NCI-H2171 treated with DMSO at 0.1 percent for 48 hours (cell line): Measurements from ENCODE around the gene FES.
"Not testable (repeated sequence)": the region's sequence is repeated elsewhere in the genome, so short reads cannot be mapped to it uniquely, and the experiment has no call there.

Experiments used
- DNase-seq: peaks from one replicate; lab custom pipeline; 2025; lab: John Stamatoyannopoulos, UW

FES gene

DNA sequence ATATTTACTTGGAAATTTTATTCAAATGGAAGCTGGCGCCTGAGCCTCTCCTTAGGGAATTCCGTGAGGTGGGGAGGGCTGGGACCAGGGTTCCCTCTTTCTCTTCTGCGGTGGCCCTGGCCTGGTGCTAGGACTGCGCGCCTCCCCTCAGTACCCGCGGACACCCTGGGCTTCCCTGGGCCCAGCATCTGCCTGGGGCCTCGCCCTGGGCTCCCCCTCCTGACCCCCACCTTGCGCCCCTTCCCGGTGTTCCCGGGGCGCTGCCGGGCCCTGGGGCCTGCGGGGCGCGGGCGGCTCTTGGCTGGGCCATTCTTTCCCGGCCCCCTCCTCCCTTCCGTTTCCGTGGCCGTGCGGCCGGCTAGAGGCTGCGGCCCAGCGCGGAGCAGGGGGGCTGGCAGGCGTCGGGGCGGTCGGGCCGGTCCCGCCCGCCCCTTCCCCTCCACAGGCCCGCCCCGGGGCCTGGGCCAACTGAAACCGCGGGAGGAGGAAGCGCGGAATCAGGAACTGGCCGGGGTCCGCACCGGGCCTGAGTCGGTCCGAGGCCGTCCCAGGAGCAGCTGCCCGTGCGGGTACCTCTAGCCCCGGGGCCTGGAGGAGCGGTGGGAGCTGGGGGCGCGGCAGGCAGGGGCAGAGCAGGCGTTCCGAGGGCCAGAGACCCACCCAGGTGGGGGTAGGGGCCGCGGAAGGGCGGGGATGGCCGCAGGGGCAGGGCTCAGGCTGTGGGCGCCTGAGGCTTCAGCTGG is at the start of gene FES:
Gene FES, plus strand, starts transcription at position 529 of the 743 bp plus-strand sequence. CDS start 542 bp downstream, outside the sequence.
- DNase-seq: no peak

DNA sequence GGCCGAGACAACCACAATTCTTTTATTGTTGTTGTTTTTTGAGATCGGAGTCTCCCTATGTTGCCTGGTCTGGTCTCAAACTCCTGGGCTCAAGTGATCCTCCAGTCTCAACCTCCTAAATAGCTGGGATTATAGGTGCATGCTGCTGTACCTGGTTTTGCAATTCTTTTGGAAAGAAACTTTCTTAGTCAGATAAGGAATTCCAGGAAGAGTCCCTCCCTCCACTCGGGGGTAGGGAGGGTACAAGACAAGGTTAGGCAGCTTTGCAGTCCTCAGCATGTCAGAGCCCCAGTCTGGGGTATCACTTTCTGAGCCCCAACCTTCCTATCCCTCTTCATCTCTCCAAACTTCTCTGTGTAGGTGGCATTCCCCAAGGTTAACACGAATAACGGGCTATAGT is 49.7 kb upstream of the FES start:
- no peak for DNase-seq

DNA sequence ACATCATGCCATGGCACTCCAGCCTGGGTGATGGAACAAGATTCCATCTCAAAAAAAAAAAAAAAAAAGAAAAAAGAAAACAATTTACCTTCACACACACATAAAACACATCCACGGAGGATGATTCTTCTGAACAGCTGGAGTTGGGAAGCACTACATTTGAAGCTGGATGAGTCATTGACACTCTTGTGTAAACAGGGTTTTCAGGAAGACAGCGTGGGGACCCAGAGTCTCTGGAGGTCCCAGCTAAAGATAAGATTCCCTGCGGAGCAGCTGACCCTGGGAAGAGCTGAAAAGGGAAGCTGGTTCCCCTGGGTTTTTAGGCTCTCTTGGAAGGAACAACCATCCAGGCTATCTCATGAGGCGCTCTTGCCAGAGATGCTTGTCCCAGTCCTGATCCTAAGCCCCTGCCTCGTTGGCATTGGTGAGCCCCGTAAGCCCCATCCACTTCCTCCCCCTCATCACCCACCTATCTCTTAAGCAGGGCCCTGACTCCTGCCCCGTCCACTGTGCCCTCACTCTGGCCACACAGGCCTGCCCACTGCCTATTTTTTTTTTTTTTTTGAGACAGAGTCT is 47.9 kb upstream of the FES start:
- DNase-seq: peak; percentile 54

DNA sequence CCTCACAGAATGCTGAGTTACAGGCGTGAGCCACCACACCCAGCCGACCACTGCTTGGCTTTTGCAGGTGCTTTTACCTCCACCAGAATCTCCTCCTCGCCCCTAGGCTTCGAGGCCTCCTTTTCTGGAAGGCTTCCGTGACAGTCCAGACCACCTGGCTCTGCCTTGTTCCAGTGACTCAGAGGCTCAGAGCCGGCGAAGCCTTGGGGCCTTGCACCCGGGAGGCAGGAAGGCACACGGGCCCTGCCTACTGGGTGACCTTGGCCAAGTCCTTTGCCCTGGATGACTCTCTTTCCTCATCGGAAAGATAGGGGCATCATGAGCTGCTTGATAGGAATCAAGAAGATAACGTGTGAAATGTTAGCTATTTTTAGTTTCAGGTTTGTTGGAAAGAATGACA is 47.2 kb upstream of the FES start:
- no peak for DNase-seq

DNA sequence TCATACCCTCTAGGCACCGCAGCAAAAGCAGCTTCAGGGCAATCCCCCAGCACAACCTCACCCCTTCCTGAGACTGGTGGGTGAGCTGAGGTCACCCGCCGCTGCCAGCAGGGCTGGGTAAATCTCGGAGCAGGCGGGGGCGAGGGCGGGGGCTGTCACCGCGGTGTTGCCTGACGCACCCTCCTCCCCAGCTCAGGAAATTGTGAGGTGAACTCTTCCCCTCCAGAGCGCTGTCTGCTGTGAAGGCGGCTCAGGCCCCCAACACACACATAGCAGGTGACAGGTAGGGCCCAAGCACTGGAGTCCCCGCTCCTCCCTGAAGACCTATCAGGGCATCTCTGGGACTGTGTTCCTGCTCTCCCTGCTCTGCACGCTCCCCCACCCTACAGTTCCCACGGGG is 46.2 kb upstream of the FES start:
- no peak for DNase-seq

DNA sequence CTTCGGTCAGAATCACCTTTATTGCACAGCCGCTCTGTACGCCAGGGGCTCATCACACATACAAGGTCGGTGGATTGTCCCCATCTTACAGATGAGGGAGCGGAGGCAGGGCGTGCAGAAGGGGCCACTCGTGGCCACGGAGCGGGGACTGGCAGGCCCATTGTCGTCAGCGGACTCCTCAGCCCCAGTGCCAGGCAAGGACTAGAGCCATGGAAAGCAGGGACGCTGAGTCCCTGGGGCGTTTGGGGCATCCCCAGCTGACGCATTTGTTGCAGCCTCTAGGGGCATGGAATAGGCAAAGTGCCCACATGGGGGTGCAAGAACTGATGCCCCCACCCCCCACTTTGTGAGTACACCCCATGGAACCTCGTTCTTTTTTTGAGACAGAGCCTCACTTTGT is 45.8 kb upstream of the FES start:
- no peak for DNase-seq

DNA sequence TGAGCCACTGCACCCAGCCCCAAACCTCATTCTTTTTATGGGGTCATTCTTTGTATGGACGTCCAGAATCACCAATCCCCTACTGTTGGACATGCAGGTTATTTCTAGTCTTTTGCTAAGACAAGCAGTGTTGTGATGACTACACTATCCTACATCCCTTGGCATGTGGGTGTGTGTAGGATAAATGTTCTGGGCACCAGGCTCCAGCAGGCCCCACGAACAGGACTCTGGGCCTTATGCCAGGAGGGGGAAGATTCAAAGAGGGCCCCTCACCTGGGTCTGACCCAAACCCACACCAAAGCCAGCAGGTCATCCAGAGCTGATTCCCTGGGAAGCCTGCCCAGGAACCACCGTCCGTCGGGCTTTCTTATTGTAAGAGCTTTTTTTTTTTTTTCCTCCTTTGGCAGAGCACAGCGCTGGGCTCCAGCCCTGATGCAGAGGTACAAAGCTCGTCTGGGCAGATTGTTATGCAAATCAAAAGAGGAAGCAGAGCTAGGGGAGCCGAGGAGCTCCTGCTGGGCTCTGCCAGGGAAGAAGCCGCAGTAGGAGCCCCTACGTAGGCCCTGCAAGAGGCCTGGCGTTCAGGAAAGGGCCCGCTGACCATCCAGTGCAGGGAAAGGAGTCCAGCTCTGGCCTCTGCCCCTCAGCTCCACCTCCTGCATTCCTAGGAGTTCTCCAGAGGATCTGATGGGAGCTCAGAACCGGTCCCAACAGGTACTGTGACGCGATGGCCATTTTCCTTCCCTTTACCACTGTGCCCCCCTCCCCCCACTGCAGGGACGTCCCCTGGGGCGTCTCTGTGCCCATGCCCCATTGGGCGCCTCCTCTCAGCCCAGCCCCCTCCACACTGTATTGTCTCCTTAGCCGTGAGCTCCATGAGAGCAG is 44.9 kb upstream of the FES start:
- no peak for DNase-seq

DNA sequence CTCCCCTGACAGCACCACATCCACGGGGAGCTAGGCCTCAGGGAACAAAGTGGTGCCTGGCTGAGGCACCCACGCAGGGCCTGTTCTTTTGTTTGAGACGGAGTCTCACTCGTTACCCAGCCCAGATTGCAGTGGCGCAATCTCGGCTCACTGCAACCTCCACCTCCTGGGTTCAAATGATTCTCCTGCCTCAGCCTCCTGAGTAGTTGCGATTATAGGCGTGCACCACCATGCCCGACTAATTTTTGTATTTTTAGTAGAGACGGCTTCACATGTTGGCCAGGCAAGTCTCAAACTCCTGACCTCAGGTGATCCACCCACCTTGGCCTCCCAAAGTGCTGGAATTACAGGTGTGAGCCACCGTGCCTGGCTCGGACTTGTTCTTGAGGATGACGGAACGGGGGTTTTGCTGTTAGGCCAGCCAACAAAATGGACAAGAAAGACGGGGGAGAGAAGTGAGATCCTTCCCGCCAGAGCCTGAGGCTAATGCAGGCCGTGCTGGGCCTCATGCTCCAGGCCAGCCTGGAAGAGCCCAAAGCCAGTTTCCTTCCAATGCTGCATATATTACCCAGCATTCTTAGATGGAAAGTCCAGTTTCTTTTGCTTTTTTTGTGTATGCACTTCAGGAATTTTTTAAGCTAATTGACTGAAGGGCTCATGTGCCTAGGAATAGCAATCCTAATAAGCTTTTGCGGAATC is 44.0 kb upstream of the FES start:
- DNase-seq: no peak

DNA sequence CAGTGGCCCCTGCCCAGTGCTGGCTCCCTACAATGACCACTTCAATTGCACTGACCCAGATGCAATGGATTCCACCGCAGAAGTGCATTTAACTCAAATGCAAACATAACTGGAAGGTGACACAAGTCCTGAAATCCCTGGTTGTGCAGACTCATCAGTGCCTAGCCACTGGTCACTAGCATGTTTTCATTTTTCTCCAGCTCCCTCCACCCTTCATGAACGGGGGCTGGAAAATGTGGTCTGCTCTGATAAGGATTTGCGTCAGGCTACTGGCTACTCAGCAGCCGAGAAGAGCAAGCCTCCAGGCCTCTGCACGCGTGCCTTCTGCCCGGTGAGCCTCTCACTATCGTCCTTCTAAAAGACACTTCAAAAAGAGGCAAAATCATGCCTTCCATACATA is 43.4 kb upstream of the FES start:
- no peak for DNase-seq

DNA sequence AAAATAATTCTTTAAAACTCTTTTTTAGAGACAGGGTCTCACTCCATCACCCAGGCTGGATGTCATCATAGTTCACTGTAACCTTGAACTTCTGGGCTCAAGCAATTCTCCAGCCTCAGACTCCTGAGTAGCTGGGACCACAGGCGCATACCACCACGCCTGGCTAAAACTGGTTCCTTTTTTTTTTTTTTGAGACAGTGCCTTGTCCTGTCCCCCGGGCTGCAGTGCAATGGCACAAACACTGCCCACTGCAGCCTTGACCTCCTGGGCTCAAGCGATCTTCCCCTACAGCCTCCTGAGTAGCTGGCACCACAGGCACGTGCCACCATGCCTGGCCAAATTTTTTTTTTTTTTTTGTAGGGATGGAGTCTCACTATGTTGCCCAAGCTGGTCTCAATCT is 39.6 kb upstream of the FES start:
- DNase-seq: no peak

DNA sequence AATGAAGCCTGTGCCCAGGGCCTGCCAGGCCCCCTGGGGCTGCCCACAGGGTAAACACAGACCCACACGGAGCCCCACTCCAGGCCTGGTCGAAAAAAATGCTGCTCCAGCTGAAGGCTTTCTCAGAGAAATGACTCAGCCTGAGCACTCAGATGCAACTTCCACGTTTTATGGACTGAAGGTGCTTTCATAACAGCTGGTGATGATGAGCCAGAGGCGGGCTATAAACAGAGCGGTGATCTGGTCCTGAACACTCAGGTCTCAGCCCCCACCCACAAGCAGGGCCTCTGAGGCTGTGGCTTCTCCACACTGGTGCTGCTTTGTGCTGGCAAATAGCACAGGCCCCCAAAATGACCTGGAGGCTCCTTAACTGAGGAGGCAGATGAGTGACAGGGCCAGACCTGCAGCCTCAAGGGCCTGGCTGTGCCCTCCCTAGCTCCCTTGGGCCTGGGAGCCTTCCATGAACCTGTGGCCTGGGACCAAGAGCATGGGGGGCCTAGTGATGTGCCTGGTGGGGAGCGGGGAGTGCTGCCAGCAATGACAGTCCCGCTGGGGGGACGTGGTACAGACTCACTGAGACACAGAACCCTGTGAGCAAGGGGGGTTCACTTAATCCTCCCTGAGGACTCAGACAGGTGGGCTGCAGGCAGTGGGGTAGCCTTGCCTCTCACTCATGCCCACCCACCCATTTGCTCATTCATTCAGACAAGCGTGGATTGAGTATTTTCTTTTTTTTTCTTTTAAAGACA is 38.9 kb upstream of the FES start:
- peak; percentile 28 for DNase-seq

DNA sequence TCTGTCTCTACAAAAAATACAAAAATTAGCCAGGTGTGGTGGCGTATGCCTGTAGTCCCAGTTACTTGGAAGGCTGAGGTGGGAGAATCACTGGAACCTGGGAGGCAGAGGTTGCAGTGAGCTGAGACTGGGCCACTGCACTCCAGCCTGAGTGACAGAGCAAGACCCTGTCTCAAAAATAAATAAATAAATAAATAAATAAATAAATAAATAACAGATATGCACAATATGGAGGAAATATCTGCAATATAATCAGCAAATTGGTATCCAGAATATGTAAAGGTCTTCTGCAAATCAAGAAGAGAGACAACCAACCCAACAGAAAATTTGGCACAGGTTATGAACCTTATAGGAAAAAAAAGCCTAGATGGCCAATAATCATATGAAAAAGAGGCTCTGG is 34.9 kb upstream of the FES start:
- not testable (repeated sequence) for DNase-seq

DNA sequence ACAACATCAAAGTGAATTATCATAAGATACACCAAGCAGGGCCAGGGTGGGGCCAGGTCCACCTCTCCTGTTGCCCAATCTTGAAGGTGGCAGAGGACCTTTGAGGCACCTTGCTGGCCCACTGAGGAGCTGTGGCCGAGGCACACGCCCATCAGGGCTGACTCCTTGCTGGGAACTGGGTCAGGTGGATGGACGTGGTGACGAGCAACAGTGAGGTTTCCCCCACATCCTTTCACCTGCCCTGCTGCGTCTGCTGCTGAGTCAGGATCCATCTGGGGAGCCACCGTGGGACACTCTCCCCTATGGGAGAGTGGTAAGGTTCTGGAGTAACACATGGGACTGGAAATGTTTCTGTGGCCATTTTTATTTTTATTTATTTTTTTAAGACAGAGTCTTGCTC is 33.2 kb upstream of the FES start:
- no peak for DNase-seq

DNA sequence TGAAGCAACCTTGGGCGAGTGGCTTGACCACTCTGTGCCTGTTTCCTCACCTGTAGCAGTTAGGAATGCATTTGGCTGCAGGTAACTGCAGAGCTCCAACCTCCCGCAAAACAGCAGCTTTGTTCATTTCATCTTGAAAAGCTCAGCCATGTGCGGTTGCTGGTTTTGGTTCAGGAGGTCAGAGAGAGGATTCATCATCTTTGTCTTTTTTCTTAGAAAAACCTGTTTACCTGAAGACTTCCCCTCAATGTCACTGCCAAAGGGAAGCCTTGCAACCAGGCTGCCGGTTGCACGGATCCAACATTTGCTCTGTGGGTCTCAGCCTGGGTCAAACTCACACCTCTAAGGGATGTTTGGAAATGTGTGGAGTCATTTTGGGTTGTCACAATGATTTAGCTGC is 32.4 kb upstream of the FES start:
- no peak for DNase-seq

DNA sequence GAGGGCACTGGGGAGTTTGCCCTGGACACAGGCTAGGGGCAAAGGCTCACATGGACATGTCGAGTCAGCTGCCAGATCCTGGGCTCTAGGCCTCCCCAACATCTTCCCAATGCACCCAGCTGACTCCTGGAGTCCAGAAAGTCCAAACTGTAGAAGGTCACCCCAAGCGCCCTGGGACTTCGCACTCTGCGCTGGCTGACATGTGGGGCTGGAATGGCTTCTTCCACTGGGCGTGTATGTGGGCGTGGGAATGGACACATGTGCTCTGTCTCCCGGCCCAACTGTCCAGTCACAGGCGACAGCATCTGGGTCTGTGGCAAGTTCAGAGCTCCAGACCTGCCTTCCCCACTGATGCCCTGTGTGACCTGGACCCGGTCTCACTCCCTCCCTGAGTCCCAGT is 29.2 kb upstream of the FES start:
- no peak for DNase-seq

DNA sequence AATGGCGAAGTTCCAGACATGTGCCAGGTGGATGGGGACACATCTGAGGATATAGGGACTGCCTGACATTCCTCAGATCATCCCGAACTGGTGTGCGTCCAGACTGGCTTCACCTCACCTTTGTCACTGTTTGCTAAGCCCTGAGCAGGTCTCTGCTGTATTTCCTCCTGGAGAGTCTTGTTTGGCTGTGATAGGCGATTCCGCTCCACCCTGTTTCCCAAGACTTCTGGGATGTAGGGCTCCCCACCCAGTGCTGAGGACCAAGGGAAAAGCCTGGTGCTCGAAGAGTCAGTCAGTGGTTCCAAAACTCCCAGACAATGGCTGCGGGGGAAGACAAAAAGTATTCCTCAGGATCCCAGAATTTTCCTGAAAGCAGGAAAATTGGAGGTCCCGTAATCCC is 27.0 kb upstream of the FES start:
- DNase-seq: no peak

DNA sequence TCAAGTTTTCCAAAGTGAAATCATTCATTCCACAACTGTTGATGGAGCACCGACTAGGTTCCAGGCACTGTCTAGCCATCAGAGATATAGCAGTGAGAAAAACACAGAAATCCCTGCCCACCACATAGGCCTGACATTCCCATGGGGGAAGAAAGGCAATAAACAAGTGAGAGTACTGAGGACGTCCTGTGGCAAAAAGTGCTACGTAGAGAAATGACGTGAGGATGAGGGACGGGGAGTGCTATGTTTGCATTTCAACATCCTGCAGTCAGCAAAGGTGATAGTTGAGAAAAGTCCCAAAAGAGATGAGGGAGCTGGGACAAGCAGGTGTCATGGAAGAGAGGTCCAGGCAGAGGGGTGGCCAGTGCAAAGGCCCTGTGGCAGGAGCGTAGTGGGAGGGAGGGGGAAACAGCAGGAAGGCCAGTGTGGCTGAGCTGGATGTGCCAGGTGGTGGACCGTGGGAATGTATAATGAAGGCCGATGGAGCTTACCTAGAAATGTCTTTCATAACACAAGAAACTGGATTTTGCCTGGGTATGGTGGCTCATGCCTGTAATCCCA is 26.3 kb upstream of the FES start:
- no peak for DNase-seq

DNA sequence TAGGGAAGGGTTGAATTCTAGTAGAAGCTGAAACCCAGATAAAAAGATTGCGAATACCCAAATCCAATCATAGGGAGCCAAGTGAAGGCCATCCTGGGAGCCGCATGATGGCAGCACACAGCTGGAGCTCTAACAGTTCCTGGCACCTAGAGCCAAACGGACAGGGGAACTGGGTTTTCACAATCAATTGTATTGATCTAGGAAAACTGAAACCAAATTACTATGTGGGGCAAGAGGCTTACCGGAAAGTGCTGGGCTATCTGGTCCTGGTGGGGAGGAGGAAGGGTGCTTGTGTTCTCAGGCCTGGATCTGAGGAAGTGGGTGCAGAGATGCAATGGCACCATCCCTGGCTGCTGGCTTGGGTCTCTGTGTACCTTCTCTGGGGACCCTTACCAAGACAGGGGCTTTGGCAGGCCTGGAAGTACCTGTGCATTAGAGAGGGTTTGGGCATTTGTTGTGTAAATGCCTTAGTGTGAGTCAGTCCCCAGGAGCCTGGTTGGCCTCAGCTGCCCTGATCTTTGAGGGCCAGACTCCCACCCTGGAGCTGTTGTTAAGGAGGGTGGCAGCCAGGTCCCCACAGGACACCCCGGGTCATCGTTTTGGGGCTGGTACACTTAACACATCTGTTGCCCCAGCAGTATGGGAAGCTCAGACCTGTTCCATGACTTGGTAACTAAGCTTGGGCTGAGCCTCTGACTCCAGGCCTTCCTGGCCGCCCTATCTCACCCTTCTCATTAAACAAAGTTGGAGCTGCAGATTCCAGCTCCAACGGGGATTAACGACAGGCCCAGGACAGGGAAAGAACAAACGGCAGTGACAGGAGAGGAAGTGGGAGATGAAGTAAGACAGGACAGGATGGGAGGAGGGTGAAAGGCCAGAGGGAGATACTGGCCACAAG is 24.8 kb upstream of the FES start:
- no peak for DNase-seq

DNA sequence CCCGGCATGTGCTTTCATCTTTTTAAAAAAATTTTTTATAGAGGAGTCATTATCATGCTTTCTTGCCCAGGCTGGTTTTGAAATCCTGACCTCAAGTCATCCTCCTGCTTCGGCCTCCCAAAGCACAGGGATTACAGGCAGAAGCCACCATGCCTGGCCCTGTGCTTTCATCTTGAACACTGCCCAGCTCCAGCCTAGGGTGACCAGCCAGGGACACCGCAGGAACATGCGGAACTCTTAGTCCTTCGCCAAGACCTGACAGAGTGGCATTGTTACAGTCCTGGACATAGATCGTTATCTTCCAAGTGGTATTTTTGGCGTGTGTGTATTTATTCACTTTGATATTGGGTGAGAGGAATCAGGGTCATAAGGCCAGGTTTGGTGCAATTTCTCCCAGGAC is 23.9 kb upstream of the FES start:
- no peak for DNase-seq

DNA sequence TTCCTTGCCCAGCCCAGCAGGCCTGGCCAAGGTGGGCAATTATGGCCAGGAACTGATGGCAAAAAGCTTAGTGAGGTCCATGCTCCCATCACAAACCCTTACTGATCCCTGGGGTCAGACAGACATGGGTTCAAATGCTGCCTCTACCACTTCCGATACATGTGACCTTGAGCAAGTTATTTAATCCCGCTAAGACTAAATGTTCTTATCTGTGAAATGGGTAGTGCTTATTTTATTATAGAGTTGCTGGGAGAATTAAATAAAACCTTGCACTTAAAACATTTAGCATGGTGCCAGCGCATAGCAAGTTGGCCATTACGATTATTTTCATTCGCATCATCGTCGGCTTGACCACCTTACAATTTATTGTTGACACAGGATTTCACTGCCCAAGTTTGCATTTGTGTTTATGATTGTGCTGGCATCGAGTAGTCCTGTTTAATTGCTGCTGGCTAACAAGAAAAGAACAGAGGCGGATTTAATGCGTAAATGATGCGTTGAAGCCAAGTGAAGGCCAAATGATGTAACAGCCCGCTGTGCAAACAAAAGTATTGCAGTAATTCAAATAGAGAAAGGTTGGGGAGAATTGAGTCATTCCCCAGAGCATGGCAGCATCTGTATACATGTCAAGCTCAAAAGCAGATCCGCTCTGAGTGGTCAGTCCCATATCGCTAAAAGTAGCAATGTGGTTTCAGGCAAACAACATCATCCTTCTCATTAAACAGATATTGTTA is 23.2 kb upstream of the FES start:
- DNase-seq: no peak
